Neural progenitor cell (in vitro differentiated cells): ENCODE measurements around the gene ZNRF4.

Source experiments
- EZH2 ChIP-seq: fragments of 200-600 bp; sonication (generic); IDR thresholded peaks from 2 replicates; pipeline ENCODE4 v1.6.1; 2017; ENCODE audit warnings: antibody characterized with exemption, mild to moderate bottlenecking, moderate library complexity
- EZH2phosphoT487 ChIP-seq: fragments of 200-600 bp; sonication (generic); IDR thresholded peaks from 2 replicates; pipeline ENCODE4 v1.6.1; 2017; ENCODE audit warnings: antibody characterized with exemption
- TF ChIP-seq, protein P1 (sequence below): fragments of 200-600 bp; sonication (generic); IDR thresholded peaks from 2 replicates; pipeline ENCODE4 v1.5.1; 2017; ENCODE audit warnings: antibody characterized with exemption, mild to moderate bottlenecking

DNA sequence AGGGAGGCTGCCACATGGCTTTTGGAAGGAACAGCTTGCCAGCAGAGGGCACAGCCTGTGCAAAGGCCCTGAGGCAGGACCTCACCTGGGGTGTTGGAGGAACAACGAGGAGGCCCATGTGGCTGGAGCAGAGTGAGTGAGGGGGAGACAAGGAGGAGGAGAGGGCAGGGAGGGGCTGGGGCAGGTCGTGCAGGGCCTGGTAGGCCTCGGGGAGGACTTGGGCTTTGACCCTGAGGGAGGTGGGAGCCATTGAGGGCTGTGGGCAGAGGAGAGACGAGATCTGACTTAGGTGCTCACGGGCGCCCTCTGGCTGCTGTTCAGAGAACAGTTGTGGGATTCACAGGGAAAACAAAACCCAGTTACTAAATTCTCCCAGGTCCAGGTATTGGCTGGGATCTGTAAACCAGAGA, 25.2 kb downstream of the ZNRF4 start:
- TF ChIP-seq, protein P1, sequence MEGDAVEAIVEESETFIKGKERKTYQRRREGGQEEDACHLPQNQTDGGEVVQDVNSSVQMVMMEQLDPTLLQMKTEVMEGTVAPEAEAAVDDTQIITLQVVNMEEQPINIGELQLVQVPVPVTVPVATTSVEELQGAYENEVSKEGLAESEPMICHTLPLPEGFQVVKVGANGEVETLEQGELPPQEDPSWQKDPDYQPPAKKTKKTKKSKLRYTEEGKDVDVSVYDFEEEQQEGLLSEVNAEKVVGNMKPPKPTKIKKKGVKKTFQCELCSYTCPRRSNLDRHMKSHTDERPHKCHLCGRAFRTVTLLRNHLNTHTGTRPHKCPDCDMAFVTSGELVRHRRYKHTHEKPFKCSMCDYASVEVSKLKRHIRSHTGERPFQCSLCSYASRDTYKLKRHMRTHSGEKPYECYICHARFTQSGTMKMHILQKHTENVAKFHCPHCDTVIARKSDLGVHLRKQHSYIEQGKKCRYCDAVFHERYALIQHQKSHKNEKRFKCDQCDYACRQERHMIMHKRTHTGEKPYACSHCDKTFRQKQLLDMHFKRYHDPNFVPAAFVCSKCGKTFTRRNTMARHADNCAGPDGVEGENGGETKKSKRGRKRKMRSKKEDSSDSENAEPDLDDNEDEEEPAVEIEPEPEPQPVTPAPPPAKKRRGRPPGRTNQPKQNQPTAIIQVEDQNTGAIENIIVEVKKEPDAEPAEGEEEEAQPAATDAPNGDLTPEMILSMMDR: peak; percentile 57
- TF ChIP-seq EZH2 (no peak), EZH2phosphoT487 (no peak)
